HepG2 (cell line): ENCODE measurements around the gene PLCXD3. TPM values are rescaled to one million over a fixed set of nuclear protein-coding genes. Genes with fewer than 3 reads are reported as not detected.

Experiments
- ATAC-seq: fragments of 200-7000 bp; cut with Tn5 transposase; 3 replicates; pipeline ENCODE4 v1.9.1; 2020; ENCODE audit warnings: mild to moderate bottlenecking, moderate library complexity
- BruUV-seq: library from RNA; stranded (reverse); fragments of 400-500 nt; replicated peaks from 2 replicates; lab custom pipeline; 2021; lab: Mats Ljungman, UMichigan
- CTCF ChIA-PET: fragments of 300-600 bp; formaldehyde crosslinking; extraction: SDS; loops from one replicate; lab custom pipeline; 2021; ENCODE audit warnings: low total read pairs, inconsistent platforms, low intra/inter-chr PET ratio; lab: Yijun Ruan, JAX
- POLR2A ChIA-PET: fragments of 350-600 bp; sonication (Branson Sonifier 250); formaldehyde crosslinking; loops from one replicate; lab custom pipeline; 2020; ENCODE audit warnings: antibody characterized with exemption, inconsistent platforms; lab: Yijun Ruan, JAX
- DNase-seq: peaks from one replicate; pipeline ENCODE4 v3.0.0-alpha.2; 2015; ENCODE audit warnings: low spot score
- FAIRE-seq: peaks from 3 replicates; lab custom pipeline; 2011; peaks lifted over from hg19 to GRCh38; lab: Jason Lieb, UNC
- H2AFZ ChIP-seq: one replicate; pipeline ENCODE4 v1.6.1; 2011; ENCODE audit warnings: low read length, inconsistent platforms
- H3K27ac ChIP-seq: fragments of 300-600 bp; 3 replicates; pipeline ENCODE4 v1.8.0; 2011; ENCODE audit warnings: mixed run types, mild to moderate bottlenecking, mixed read lengths, low read length, inconsistent platforms; ENCODE audit not compliant: insufficient read depth; ENCODE audit errors: extremely low read length
- H3K27me3 ChIP-seq, 2 experiments: fragments of 200-600 bp in 1 of 2; 2 replicates in 1 of 2; 3 replicates in 1 of 2; pipeline versions ENCODE4 v1.6.0 to v1.8.0; 2011; ENCODE audit warnings: low read length in 2 of 2, mild to moderate bottlenecking in 2 of 2, moderate library complexity in 2 of 2, inconsistent platforms in 1 of 2; ENCODE audit not compliant: insufficient read depth in 2 of 2, control insufficient read depth in 1 of 2
- H3K36me3 ChIP-seq, 2 experiments: fragments of 200-600 bp in 1 of 2; replicated peaks in 1 of 2; 2 replicates in 1 of 2; 3 replicates in 1 of 2; pipeline versions ENCODE4 v1.5.1 to v1.8.0; 2011; ENCODE audit warnings: low read length in 2 of 2, inconsistent platforms in 1 of 2; ENCODE audit not compliant: insufficient read depth in 2 of 2, control insufficient read depth in 1 of 2
- H3K4me1 ChIP-seq: 2 replicates; pipeline ENCODE4 v1.5.1; 2012; ENCODE audit warnings: low read length, inconsistent platforms; ENCODE audit not compliant: insufficient read depth
- H3K4me2 ChIP-seq: 2 replicates; pipeline ENCODE4 v1.6.0; 2011; ENCODE audit warnings: low read depth, low read length, inconsistent platforms
- H3K4me3 ChIP-seq, 3 experiments: fragments of 200-600 bp in 1 of 3; sonication (generic), shearing (Covaris generic) in 1 of 3; replicated peaks in 1 of 3; 2 replicates each; pipeline ENCODE4 v1.5.1; 2011 to 2016; ENCODE audit warnings: low read length in 3 of 3, inconsistent platforms in 2 of 3, low read depth in 2 of 3, mild to moderate bottlenecking in 2 of 3, control low read depth in 1 of 3, mixed read lengths in 1 of 3; ENCODE audit not compliant: insufficient read depth in 1 of 3
- H3K79me2 ChIP-seq: one replicate; pipeline ENCODE4 v1.6.1; 2011; ENCODE audit warnings: low read length, inconsistent platforms; ENCODE audit not compliant: insufficient read depth
- H3K9ac ChIP-seq: 2 replicates; pipeline ENCODE4 v1.6.0; 2011; ENCODE audit warnings: mild to moderate bottlenecking, low read depth, low read length, inconsistent platforms; ENCODE audit not compliant: insufficient read depth
- H3K9me3 ChIP-seq: 2 replicates; pipeline ENCODE4 v1.5.1; 2012; ENCODE audit warnings: mild to moderate bottlenecking, low read length
- H4K20me1 ChIP-seq: 2 replicates; pipeline ENCODE4 v1.6.0; 2011; ENCODE audit warnings: inconsistent platforms, mild to moderate bottlenecking, low read length, moderate library complexity; ENCODE audit not compliant: insufficient read depth
- CHCHD3 ChIP-seq: sonication (generic); formaldehyde crosslinking; IDR thresholded peaks from 2 replicates; pipeline ENCODE4 v1.8.0; 2022; ENCODE audit warnings: mild to moderate bottlenecking, missing genetic modification reagents, moderate library complexity
- JUNB ChIP-seq: sonication (generic); formaldehyde crosslinking; IDR thresholded peaks from 2 replicates; pipeline ENCODE4 v1.8.0; 2022; ENCODE audit warnings: missing genetic modification reagents, mild to moderate bottlenecking, borderline replicate concordance
- KAT8 ChIP-seq: IDR thresholded peaks from 2 replicates; pipeline ENCODE4 v1.6.1; 2016; ENCODE audit warnings: missing genetic modification reagents, missing compliant biosample characterization
- NR2F1 ChIP-seq, 2 experiments: fragments of 450-650 bp in 1 of 2; formaldehyde crosslinking in 1 of 2; IDR thresholded peaks; 2 replicates each; pipeline versions ENCODE4 v1.5.0 to v1.6.1; 2016 to 2020; ENCODE audit warnings: mild to moderate bottlenecking in 1 of 2, missing compliant biosample characterization in 1 of 2, missing genetic modification reagents in 1 of 2, moderate library complexity in 1 of 2
- NR2F6 ChIP-seq, 2 experiments: IDR thresholded peaks; 2 replicates each; pipeline ENCODE4 v1.6.1; 2016; ENCODE audit warnings: antibody characterized with exemption in 1 of 2, mild to moderate bottlenecking in 1 of 2
- YEATS4 ChIP-seq: sonication (generic); formaldehyde crosslinking; IDR thresholded peaks from 2 replicates; pipeline ENCODE4 v1.4.0; 2020; ENCODE audit warnings: missing genetic modification reagents, borderline replicate concordance
- ZNF260 ChIP-seq: sonication (generic); formaldehyde crosslinking; IDR thresholded peaks from 2 replicates; pipeline ENCODE4 v1.4.0; 2020; ENCODE audit warnings: missing genetic modification reagents, low read depth, mild to moderate bottlenecking, borderline replicate concordance
- ZNF326 ChIP-seq: sonication (generic); formaldehyde crosslinking; IDR thresholded peaks from 2 replicates; pipeline ENCODE4 v1.4.0; 2020; ENCODE audit warnings: missing genetic modification reagents, borderline replicate concordance
- ZNF839 ChIP-seq: sonication (generic); formaldehyde crosslinking; IDR thresholded peaks from 2 replicates; pipeline ENCODE4 v1.4.0; 2020; ENCODE audit warnings: missing genetic modification reagents, mild to moderate bottlenecking, borderline replicate concordance
- WGBS: methylation state at CpG from one replicate; pipeline ENCODE4 v1.1.6; 2017; ENCODE audit warnings: low lambda C conversion rate; 5-methylcytosine and 5-hydroxymethylcytosine counted together
- in situ Hi-C: cut with HindIII; loops from 2 replicates; pipeline ENCODE4 v1.10.0; 2017; ENCODE audit warnings: low pct_unique_long_range_greater_than_20kb; ENCODE audit not compliant: extremely low pct_ligation_motif_present
- intact Hi-C: fragments of 100-400 bp; cut with micrococcal nuclease; formaldehyde crosslinking; loops from one replicate; pipeline ENCODE4 v1.10.0; 2022; ENCODE audit not compliant: unreplicated experiment
- polyA plus RNA-seq, 8 experiments: library from polyadenylated mRNA; depleted of rRNA in 3 of 8; stranded (reverse) in 7 of 8; unstranded in 1 of 8; fragments of >200 nt; fragmentation: Illumina TruSeq in 4 of 8; extraction: Trizol in 4 of 8; gene quantifications; 2 replicates each; pipeline versions ENCODE4 v1.2.1 to v1.2.3, GENCODE V29; 2011 to 2016; ENCODE audit warnings: low read depth in 4 of 8, missing spikeins in 1 of 8, mixed read lengths in 1 of 8; ENCODE audit not compliant: insufficient read depth in 1 of 8
- total RNA-seq, 5 experiments: library from RNA; depleted of rRNA; stranded (reverse); fragments of >200 nt; fragmentation: Illumina TruSeq; extraction: Trizol; gene quantifications; 2 replicates each; pipeline ENCODE4 v1.2.3, GENCODE V29; 2016; ENCODE audit warnings: low read depth in 1 of 5
- TF ChIP-seq, protein P1 (sequence below): sonication (generic); formaldehyde crosslinking; IDR thresholded peaks from 2 replicates; pipeline ENCODE4 v1.8.1; 2023; ENCODE audit warnings: missing genetic modification reagents, inconsistent platforms, borderline replicate concordance
- TF ChIP-seq, protein P2 (sequence below): sonication (generic); formaldehyde crosslinking; IDR thresholded peaks from 2 replicates; pipeline ENCODE4 v1.9.0; 2021; ENCODE audit warnings: missing genetic modification reagents, mild to moderate bottlenecking, borderline replicate concordance
- TF ChIP-seq, protein P3 (sequence below): sonication (generic); formaldehyde crosslinking; IDR thresholded peaks from 2 replicates; pipeline ENCODE4 v1.5.0; 2020; ENCODE audit warnings: missing genetic modification reagents, mild to moderate bottlenecking, borderline replicate concordance
- TF ChIP-seq, protein P4 (sequence below): sonication (generic); formaldehyde crosslinking; IDR thresholded peaks from 2 replicates; pipeline ENCODE4 v1.4.0; 2020; ENCODE audit warnings: missing genetic modification reagents, borderline replicate concordance

PLCXD3 gene
- total and polyA plus RNA-seq, 2 of the 13 experiments (the other 11 are each of a cell fraction or from before 2014, with no cell fraction given): not detected

DNA sequence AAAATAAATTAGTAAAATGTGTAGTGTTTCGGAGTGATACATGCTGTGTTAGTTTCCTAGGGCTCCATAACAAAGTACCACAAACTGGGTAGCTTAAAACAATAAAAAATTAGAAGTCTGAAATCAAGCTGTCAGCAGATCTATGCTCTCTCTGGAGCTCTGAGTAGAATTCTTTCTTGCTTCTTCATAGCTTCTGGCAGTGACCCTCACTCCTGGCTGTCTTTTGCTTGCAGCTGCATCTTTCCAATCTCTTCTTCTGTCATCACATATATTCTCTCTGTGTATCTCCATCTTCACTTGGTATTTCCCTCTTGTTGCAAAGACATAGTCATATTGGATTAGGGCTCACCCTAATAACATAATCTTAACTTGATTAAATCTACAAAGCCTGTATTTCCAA is 37.6 kb upstream of the PLCXD3 start:
- H3K27me3 ChIP-seq: no peaks in the 10 kb centered on the region
- H4K20me1 ChIP-seq: no peaks in the 10 kb centered on the region
- H3K36me3 ChIP-seq: no peaks in the 10 kb centered on the region
- 0% methylated on average over 1 of the region's 1 CpG for WGBS
- peaks cover 4% of the 10 kb centered on the region for H3K9me3 ChIP-seq
- no peak overlapping the region for H3K27ac ChIP-seq
- POLR2A ChIA-PET: no interaction called here
- no peak for DNase-seq
- no peak overlapping the region for H3K4me3 ChIP-seq
- H3K9ac ChIP-seq: no peak overlapping the region
- no peaks in the 10 kb centered on the region for H3K4me1 ChIP-seq
- no peak for TF ChIP-seq NR2F1 (CRISPR knock-in tag; IDR thresholded peaks at IDR 0.05)
- TF ChIP-seq ZNF260 (CRISPR knock-in tag): no peak
- TF ChIP-seq, protein P1, sequence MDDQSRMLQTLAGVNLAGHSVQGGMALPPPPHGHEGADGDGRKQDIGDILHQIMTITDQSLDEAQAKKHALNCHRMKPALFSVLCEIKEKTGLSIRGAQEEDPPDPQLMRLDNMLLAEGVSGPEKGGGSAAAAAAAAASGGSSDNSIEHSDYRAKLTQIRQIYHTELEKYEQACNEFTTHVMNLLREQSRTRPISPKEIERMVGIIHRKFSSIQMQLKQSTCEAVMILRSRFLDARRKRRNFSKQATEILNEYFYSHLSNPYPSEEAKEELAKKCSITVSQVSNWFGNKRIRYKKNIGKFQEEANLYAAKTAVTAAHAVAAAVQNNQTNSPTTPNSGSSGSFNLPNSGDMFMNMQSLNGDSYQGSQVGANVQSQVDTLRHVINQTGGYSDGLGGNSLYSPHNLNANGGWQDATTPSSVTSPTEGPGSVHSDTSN: no peak
- no peak for TF ChIP-seq JUNB
- no peak for TF ChIP-seq KAT8 (CRISPR knock-in tag)
- TF ChIP-seq YEATS4 (CRISPR knock-in tag): no peak
- TF ChIP-seq, protein P2, sequence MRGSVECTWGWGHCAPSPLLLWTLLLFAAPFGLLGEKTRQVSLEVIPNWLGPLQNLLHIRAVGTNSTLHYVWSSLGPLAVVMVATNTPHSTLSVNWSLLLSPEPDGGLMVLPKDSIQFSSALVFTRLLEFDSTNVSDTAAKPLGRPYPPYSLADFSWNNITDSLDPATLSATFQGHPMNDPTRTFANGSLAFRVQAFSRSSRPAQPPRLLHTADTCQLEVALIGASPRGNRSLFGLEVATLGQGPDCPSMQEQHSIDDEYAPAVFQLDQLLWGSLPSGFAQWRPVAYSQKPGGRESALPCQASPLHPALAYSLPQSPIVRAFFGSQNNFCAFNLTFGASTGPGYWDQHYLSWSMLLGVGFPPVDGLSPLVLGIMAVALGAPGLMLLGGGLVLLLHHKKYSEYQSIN (CRISPR knock-in tag): no peak
- TF ChIP-seq, protein P3, sequence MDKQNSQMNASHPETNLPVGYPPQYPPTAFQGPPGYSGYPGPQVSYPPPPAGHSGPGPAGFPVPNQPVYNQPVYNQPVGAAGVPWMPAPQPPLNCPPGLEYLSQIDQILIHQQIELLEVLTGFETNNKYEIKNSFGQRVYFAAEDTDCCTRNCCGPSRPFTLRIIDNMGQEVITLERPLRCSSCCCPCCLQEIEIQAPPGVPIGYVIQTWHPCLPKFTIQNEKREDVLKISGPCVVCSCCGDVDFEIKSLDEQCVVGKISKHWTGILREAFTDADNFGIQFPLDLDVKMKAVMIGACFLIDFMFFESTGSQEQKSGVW (CRISPR knock-in tag): no peak
- TF ChIP-seq CHCHD3 (CRISPR knock-in tag): no peak
- no peak for TF ChIP-seq NR2F6 (IDR thresholded peaks at IDR 0.05)
- TF ChIP-seq NR2F6 (CRISPR knock-in tag; IDR thresholded peaks at IDR 0.05): no peak
- TF ChIP-seq, protein P4, sequence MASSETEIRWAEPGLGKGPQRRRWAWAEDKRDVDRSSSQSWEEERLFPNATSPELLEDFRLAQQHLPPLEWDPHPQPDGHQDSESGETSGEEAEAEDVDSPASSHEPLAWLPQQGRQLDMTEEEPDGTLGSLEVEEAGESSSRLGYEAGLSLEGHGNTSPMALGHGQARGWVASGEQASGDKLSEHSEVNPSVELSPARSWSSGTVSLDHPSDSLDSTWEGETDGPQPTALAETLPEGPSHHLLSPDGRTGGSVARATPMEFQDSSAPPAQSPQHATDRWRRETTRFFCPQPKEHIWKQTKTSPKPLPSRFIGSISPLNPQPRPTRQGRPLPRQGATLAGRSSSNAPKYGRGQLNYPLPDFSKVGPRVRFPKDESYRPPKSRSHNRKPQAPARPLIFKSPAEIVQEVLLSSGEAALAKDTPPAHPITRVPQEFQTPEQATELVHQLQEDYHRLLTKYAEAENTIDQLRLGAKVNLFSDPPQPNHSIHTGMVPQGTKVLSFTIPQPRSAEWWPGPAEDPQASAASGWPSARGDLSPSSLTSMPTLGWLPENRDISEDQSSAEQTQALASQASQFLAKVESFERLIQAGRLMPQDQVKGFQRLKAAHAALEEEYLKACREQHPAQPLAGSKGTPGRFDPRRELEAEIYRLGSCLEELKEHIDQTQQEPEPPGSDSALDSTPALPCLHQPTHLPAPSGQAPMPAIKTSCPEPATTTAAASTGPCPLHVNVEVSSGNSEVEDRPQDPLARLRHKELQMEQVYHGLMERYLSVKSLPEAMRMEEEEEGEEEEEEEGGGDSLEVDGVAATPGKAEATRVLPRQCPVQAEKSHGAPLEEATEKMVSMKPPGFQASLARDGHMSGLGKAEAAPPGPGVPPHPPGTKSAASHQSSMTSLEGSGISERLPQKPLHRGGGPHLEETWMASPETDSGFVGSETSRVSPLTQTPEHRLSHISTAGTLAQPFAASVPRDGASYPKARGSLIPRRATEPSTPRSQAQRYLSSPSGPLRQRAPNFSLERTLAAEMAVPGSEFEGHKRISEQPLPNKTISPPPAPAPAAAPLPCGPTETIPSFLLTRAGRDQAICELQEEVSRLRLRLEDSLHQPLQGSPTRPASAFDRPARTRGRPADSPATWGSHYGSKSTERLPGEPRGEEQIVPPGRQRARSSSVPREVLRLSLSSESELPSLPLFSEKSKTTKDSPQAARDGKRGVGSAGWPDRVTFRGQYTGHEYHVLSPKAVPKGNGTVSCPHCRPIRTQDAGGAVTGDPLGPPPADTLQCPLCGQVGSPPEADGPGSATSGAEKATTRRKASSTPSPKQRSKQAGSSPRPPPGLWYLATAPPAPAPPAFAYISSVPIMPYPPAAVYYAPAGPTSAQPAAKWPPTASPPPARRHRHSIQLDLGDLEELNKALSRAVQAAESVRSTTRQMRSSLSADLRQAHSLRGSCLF (CRISPR knock-in tag): no peak
- TF ChIP-seq ZNF326 (CRISPR knock-in tag): no peak
- no peak for TF ChIP-seq ZNF839
- TF ChIP-seq, all 625 proteins: peak for 0
- in situ Hi-C loops (no loop called here), intact Hi-C loops (no loop called here)
- no TSS peak for BruUV-seq
- FAIRE-seq (no peak), ATAC-seq (no peak)
- no peaks in the 10 kb centered on the region for H3K79me2 ChIP-seq
- H2AFZ ChIP-seq: no peak overlapping the region
- H3K4me2 ChIP-seq: no peak overlapping the region
- CTCF ChIA-PET: no interaction called here
